ENCODE data around the gene LAMC1. TPM values are rescaled to one million over a fixed set of nuclear protein-coding genes. Genes with fewer than 3 reads are reported as not detected.

Gene LAMC1
- total RNA-seq, 4 donors from 2014 or later = 130 to 315 (median 214) TPM

DNA sequence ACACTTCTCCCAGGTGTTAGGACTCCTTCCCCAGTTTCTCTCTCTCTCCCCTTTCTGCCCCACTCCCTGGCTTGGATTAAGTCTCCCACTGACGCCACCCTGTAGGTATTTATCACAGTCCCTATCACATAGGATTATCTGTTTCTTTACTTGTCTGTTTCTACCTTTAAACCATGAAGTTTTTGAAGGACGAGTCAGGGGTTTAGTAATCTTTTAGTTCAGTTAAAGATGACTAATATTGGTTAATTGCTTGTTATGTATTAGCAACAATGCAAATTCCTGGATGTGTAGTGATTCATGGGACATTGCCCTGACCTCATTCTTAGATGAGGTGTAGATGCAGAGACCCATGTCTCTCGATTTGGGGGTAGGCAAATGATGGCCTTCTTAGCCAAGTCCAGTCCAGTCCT lies 6.4 kb downstream of the LAMC1 start:
- H3K27ac ChIP-seq = no peak overlapping the region
- no peak overlapping the region for H3K4me3 ChIP-seq

GRCh38 chr1:183030053-183030452 lies 6.8 kb downstream of the LAMC1 start:
- Histone ChIP-seq H3K4me3 (no peak overlapping the region), H3K27me3 (no peaks in the 10 kb centered on the region), H3K36me3 (no peaks in the 10 kb centered on the region), H3K9me3 (no peaks in the 10 kb centered on the region), H3K27ac (no peak overlapping the region), H3K4me1 (no peaks in the 10 kb centered on the region)
- TF ChIP-seq CTCF (IDR thresholded peaks at IDR 0.05) = no peak
- TF ChIP-seq POLR2A (IDR thresholded peaks at IDR 0.05) = no peak
- no peak for DNase-seq
- intact Hi-C loops (cut with DNase I; ENCODE audit: low total_unique reads) = no loop called here

More for the DNA sequence above, 6.4 kb downstream of the LAMC1 start:
- Histone ChIP-seq H3K9me3 (no peaks in the 10 kb centered on the region), H3K4me1 (no peaks in the 10 kb centered on the region), H3K36me3 (no peaks in the 10 kb centered on the region), H3K27me3 (no peaks in the 10 kb centered on the region)
- DNase-seq = no peak
- intact Hi-C loops (cut with DNase I; ENCODE audit: low total_unique reads) = no loop called here
- no peak for TF ChIP-seq POLR2A (IDR thresholded peaks at IDR 0.05)
- no peak for TF ChIP-seq CTCF (IDR thresholded peaks at IDR 0.05)

- no peak overlapping the region for H3K4me3 ChIP-seq
- no peaks in the 10 kb centered on the region for H3K9me3 ChIP-seq
- H3K4me1 ChIP-seq = no peaks in the 10 kb centered on the region
- H3K27me3 ChIP-seq = no peaks in the 10 kb centered on the region
- DNase-seq = no peak
- TF ChIP-seq CTCF (IDR thresholded peaks at IDR 0.05) = no peak
- TF ChIP-seq POLR2A (IDR thresholded peaks at IDR 0.05) = no peak
- intact Hi-C loops (cut with DNase I; ENCODE audit: low total_unique reads) = no loop called here
- H3K36me3 ChIP-seq = no peaks in the 10 kb centered on the region
- no peak overlapping the region for H3K27ac ChIP-seq
Measured at GRCh38 chr1:183032122-183032921, 9.1 kb downstream of the LAMC1 start.

DNA sequence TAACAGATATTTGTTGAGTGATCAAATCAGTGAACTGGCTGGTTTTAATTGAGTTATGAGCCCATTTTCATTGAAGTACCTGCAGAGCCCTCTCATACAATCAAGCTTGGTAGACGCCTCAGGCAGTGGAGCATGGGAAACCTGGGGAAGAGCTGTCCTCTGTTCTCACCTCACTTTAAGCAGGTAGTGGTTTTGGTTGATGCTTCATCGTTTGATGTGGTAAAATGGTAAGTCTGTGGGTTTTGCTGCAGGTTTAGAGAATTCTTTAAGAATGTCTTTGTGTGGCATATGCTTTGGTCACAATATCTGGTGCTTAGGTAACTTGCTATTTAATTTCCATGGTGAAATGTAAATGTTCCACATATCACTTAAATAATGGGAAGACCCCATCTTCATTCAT lies 10.0 kb downstream of the LAMC1 start:
- no peaks in the 10 kb centered on the region for H3K27me3 ChIP-seq
- DNase-seq = no peak
- TF ChIP-seq CTCF (IDR thresholded peaks at IDR 0.05) = no peak
- no peak for TF ChIP-seq POLR2A (IDR thresholded peaks at IDR 0.05)
- no peaks in the 10 kb centered on the region for H3K9me3 ChIP-seq
- no peaks in the 10 kb centered on the region for H3K36me3 ChIP-seq
- H3K4me3 ChIP-seq = no peak overlapping the region
- H3K4me1 ChIP-seq = no peaks in the 10 kb centered on the region
- intact Hi-C loops (cut with DNase I; ENCODE audit: low total_unique reads) = no loop called here
- no peak overlapping the region for H3K27ac ChIP-seq

DNA sequence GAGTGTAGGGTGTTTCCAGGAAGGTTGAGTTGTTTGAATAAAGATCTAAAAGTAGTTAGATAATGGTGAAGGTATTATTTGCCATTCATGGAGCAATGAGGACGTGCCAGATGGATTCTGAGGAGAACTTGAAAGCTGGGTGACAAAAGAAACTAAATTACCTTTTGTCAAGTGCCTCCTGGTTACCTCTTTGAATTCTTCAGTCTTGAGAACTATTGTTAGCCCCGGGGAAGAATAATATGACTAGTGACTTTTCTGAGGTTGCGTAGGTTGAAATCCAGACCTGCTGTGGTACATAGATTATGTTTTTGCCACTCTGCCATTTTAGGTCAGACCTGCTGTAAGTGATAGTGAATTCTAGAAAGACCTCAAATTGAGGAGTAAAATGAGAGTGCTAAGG lies 11.5 kb downstream of the LAMC1 start:
- intact Hi-C loops (cut with DNase I; ENCODE audit: low total_unique reads) = no loop called here
- H3K27me3 ChIP-seq = no peaks in the 10 kb centered on the region
- TF ChIP-seq CTCF (IDR thresholded peaks at IDR 0.05) = no peak
- TF ChIP-seq POLR2A (IDR thresholded peaks at IDR 0.05) = no peak
- H3K9me3 ChIP-seq = no peaks in the 10 kb centered on the region
- H3K4me3 ChIP-seq = no peak overlapping the region
- no peak for DNase-seq
- no peaks in the 10 kb centered on the region for H3K4me1 ChIP-seq
- H3K36me3 ChIP-seq = no peaks in the 10 kb centered on the region
- H3K27ac ChIP-seq = no peak overlapping the region

Measured in uterus (tissue), 4 donors.